NCI-H2029 treated with DMSO at 0.1 percent for 48 hours (cell line): Measurements from ENCODE around the gene MACROD1.
"Not testable (repeated sequence)": the region's sequence is repeated elsewhere in the genome, so short reads cannot be mapped to it uniquely, and the experiment has no call there.

Source experiments
- DNase-seq: peaks from one replicate; lab custom pipeline; 2025; lab: John Stamatoyannopoulos, UW

MACROD1 gene

DNA sequence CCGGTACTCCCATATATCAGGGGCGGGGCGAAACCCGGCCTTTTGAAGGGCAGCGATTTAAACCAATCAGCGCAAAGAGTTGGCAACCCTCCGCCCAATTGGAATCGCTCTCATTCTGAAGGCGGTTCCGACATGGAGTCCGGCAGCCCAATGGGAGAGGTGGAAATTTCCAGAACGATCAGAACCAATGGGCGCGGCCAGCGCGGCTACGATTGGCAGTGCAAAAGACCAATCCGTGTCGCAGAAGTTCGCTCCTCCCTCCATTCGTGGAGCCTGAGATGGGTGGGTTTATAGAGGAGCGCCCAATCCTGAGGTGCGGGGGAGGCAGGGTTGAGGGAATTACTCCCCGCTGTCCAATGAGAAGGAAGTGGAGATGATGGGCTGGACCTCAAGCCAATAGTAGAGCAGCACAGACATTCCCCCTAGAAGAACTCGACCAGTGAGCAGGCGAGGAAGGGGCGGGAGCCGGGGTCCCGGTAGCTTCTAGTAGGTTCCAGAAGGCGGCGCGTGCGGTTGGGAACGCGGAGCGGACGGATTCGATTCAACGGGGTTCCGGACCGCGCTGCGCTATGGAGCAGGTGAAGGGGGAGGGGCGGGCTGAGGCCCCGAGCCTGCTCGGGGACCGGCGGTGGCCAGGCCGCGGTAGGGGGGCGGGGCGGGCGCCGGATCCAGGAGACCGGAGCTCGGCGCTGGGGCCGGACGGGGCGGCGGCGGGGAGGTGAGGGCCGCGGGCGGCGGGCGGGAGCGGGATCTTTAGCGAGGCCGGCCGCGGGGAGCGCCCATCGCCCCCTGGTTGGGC, 20.0 kb upstream of the MACROD1 start, which contains the start of gene STIP1:
TSS of gene STIP1 (plus strand) at position 479 of the 799 bp plus-strand sequence. CDS start at position 570, 91 bp downstream.
- peak; percentile 99 for DNase-seq

DNA sequence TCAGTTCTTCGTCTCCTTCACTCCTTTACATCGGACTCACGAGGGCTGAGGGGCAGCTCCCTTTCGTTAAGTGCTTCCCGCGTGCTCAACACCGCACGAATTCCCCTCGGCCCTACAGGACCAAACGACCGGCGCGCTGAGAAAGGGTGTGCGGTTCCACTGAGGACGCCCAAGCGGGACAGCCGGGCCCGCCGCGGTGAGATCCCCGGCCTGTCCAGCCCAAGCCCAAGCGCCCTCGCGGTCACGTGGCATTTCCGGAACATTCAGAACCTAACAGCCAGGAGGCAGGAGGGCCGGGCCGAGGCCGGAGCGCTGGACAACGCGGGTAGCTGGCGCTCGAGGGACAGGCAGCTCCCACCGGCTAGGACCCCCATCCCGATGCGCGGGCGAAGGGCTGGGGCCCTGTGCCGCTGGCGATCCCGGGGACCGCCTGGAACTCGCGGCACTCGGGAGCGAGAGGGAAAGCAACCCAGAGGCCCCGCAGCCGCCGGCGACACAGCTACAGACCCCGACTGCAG, 19.3 kb upstream of the MACROD1 start:
- DNase-seq = no peak

DNA sequence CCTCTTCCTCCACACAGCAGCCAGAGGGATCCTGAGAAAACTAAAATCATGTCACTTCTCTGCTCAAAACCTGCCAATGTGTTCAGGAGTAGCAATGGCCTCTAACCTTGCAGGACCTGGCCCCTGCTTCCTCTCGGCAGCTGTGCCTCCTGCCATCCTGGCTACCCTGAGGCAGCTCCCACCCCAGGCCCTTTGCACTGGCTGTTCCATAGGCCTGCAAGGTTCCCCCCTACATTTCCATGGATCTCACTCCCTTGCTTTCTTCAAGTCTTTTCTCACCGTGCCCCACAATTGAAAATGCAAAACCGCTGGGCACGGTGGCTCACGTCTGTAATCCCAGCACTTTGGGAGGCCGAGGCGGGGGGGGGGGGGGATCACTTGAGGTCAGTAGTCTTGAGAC, 18.0 kb upstream of the MACROD1 start:
- DNase-seq = no peak

DNA sequence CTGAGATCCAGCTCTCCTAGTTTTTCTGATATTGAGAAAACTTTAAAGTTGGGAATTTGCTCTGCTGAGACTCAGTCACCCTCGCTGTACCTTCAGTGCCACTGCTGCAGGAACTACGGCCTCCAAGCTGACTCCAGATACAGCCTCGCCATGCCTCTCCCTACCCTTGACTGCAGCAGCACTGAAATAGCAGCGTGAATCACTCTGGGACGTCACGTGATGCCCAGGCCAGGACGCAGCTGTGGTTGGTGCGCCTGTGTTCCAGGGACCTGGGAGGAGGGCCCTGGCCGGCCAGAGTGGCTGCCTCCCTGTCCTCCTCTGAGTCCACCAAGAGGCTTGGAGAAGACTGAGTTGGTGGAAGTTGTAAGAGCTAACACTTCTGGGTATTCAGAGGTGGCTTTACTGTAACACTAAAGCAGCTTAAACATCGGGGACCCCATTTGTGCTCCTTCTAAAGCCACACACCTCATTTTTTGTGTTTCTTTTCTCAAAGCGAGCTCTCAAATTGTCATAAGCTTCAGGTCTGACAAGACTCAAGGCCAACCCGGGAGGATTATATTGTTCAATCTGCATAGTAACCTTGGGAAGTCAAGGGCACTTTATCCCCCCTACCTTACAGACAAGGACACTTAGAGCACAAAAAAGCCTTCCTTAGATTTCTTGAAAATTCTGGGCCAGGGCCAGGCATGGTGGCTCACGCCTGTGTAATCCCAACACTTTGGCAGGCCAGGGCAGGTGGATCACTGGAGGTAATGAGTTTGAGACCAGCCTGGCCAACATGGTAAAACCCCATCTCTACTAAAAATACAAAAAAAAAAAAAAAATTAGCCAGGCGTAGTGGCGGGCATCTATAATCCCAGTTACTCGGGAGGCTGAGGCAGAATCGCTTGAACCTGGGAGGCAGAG, 15.8 kb upstream of the MACROD1 start:
- DNase-seq = peak; percentile 23

DNA sequence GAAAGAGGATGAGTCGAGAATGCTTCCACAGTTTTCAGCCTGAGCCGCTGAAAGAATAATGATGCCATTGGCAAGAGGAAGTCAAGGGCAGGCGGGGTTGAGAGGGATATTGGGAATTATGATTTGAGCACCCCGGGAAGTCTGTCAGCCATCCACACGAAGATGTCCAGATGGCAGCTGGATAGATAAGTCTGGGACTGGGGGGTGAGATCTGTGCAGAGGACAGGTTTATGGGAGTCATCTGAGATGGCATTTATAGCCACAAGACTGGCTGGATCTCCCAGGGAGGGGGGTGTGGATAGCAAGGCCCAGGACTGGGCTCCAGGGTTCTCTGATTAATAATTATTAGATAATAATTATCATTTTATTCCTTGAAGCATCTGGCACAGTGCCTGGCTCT, 15.0 kb upstream of the MACROD1 start:
- DNase-seq = no peak

DNA sequence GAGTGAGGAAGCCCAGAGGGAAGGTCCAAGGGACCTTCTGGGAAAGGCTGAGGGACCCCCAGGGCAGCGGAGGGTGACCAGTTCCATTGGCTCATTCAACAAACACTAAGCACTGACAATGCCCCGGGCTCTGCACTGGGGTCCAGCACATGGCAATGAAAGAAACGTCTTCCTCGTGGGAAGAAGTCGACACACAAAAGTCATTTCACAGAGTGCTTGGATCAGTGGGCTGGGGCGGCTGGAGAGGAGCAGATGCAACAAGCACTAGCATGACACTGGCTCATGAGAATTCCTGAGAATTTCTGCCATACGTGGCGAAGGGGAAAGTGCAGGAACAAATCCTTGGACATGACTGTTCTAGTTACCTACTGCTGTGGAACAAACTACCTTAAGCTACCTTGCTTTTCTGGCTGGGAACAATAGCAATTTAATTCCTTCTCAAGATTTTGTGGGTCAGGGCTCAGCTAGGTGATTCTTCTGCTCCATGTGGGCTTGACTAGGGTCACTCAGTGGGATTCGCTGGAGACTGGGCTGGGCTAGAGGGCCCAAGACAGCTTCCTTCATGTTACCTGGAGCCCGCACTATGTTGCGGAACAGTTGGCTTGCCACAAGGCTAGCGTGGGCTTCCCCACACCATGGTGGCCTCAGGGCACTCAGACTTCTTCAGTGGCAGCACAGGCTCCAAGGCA, 13.2 kb upstream of the MACROD1 start:
- no peak for DNase-seq

DNA sequence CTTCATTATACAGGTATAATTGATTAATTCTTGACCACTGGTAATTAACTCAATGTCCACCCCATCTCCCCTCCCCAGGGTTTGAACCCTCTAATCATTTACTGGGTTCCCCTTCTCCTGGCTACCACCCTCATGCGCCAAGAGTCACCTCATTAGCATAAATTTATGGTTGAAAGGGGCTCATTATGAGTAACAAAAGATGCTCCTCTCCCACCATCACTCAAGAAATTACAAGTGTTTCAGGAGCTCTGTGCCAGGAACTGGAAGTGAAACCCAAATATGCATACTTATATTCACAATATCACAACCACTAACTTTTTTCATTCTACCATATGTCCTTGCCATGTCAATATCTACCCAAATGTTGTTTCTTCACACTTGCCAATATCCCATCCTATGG, 12.3 kb upstream of the MACROD1 start:
- no peak for DNase-seq

DNA sequence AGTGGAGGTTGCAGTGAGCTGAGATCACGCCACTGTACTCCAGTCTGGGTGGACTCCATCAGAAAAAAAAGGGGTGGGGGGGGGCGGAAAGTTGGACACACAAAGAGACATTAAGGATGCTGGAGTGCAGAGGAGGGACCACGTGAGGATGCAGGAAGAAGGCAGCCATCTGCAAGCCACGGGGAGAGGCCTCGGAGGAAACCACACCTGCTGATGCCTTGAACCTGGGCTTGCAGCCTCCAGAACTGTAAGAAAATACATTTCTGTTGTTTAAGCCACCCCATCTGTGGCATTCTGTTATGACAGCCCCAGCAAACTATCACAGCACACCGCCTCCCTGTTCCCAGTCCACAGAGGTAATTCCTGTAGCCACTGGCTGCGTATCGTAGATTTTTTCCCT, 10.8 kb upstream of the MACROD1 start:
- DNase-seq = no peak

DNA sequence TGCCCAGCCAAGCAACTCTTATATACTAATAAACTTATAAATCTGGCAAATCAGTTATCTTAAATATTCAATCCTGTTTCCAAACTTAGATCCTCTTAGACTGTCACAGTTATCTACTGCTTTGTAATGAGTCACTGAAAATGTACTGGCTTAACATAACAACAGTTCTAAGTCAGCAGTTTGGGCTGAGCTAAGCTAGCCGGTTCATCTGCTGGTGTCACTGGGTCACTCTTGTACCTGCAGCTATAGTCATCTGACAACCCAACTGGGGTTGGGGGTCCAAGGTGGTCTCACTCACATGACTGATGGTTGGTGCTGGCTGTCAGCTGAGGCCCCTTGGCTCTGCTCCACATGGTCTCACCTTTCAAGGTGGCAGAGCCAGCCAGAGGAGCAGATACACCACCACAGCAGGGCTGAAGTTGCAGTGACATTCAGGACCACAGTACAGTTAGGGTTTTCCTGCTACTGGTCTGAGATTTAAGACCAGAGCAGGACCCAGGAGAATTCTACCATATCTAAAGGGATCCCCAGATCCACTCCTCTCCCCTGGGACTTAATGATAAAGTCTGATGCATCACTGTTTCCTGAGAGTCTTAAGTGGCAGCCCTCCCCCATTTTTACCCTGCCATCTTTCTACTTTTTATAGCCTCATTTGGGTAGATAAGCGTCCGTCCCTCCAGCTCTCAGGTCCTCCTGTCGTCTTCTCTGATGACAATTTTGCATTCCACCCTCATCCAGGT, 7.9 kb upstream of the MACROD1 start:
- DNase-seq = no peak

DNA sequence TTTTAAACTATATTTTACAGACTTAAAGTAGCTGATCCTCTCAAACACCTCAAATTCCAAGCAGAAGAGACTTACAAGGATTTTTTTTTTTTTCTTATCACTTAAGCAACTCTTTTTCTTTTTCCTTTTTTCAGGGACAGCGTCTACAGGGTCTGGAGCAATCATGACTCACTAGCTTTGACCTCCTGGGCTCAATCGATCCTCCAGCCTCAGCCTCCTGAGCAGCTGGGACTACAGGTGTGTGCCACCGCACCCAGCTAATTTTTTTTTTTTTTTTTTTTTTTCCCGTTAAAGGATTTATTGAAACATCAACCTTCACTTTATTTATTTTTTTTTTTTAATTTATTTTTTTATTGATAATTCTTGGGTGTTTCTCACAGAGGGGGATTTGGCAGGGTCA, 4.5 kb upstream of the MACROD1 start:
- no peak for DNase-seq

DNA sequence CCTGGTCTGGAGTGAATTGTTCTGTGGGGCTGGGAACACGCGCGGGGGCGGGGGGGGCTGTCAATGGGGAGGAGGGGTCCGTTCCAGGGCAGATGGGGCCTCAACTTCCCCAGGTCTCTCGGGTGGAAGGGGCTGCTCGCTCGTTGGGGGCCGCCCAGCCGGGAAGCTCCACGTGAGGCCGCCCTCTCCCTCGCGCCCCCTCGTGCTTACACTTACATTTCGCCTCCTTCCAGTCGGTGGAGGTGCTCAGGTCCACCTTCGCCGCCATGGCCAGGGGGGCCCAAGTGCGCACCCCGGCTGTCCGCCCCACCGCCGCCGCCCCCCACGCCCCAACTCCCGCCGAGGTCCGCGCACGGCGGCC, 452 bp downstream of the MACROD1 start:
- no peak for DNase-seq

DNA sequence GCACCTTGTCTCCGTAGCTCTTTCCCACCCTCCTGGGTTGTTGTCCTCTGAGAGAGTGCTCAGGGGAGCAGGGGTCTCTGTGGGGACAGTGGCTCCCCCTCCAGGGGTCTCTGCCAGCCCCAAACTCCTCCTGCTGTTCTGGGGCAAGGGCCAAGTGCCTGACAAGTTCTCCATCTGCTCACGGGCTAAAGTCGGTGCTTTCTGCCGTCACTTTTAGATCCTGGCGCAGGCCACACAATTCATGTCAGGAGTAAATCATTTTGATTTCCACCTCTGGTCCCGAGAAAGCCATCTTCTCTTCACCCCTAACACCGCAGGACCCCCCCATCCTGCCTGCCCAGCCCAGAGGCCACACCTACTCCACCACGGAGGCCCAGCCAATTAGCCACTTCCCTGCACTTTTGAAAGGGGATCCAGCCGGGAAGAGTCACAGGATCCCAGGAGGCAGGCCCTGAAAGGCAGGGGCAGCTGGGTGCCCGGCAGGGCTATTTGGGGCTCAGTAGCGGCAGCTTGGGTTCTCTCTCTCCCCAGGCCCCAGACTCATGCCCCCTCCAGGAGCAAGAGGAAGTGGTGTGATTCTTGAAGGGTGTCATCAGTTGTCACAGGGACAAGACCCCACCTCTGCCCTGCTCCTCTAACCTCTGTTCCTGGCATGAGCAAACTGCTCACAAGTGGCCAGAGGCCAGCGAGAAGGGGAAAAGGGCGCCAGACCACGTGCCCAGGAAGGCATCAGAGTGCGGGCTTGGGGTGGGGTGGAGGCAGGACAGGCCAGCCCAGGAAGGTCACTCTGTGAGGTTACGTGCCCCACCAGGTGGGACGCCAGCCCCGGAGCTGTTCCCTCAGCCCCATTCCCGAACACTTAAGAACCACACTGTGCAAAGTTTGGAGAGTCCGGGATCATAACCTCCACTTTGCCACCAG, 1.3 kb downstream of the MACROD1 start:
- no peak for DNase-seq

DNA sequence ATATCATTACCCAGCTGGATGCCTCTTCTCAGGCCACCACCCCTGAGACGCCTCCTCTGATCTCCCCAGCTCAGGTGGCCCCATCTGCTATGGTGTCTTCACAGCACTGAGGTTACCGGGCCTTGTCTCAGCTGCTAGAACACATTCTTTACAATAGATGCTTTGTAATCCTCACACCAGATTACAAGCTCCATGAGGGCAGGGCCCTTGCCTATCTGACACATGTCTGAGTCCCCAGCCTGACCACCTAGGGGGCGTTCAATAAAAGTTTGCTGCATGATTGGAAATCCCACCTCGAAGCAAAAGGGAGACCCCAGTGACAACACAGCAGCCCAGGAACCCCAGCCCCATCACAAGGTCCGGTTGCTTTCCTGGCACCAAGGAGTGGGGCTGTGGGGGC, 2.0 kb downstream of the MACROD1 start:
- no peak for DNase-seq

DNA sequence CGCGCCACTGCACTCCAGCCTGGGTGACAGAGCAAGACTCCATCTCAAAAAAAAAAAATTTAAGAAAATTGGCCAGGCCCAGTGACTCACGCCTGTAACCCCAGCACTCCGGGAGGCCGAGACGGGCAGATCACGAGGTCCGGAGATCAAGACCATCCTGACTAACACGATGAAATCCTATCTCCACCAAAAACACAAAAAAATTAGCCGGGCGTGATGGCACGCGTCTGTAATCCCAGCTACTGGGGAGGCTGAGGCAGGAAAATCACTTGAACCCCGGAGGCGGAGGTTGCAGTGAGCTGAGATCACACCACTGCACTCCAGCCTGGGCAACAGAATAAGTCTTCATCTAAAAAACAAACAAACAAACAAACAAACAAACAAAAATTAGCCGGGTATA, 3.1 kb downstream of the MACROD1 start:
- DNase-seq = not testable (repeated sequence)

DNA sequence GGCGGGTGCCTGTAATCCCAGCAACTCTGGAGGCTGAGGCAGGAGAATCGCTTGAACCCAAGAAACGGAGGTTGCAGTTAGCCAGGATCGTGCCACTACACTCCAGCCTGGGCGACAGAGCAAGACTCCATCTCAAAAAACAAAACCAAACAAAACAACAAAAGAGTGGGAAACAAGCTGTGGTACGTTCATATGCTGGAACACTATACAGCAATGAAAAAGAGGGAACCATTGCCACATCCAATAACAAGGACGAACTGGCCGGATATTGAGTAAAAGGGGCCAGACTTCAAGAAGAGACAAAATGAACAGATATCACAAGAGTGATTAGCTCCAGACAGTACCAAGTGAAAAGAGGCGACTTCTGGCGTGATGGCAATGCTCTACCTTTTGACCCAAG, 4.9 kb downstream of the MACROD1 start:
- DNase-seq = no peak

DNA sequence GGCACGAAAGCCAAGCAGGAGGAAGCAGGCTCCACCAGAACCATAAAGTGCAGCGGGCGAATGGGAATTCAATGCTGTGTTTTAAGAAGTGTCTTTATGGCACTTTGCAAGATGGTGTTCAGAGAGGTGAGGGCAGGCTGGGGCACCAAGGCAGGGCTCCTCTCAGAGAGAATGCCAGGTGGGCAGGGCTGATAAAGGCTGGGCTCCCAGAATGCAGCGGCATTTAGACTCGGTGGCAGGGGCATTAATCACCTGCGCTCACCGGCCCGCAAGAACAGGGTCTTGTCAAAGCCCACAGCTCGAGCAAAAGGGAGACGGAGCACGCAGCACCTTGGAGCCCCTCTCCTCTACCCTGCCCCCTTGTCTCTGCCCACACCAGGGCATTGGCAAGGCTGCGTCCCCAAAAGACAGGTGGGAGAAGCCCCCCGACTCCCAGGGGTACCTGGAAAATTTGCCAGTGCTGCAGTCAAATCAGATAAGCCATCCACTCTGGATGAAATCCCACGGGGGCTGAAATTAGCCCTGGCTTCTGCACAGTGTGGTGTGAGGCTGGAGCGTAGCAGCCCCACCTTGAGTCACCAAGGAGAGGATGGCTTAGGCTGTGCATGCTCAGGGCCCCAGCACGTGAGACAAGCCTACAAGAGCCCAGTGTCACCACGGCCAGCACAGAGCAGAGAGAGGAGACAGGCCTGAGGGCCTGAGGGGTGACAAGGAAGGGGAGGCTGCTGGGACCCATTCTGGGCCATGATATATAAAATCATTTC, 8.1 kb downstream of the MACROD1 start:
- DNase-seq = no peak

DNA sequence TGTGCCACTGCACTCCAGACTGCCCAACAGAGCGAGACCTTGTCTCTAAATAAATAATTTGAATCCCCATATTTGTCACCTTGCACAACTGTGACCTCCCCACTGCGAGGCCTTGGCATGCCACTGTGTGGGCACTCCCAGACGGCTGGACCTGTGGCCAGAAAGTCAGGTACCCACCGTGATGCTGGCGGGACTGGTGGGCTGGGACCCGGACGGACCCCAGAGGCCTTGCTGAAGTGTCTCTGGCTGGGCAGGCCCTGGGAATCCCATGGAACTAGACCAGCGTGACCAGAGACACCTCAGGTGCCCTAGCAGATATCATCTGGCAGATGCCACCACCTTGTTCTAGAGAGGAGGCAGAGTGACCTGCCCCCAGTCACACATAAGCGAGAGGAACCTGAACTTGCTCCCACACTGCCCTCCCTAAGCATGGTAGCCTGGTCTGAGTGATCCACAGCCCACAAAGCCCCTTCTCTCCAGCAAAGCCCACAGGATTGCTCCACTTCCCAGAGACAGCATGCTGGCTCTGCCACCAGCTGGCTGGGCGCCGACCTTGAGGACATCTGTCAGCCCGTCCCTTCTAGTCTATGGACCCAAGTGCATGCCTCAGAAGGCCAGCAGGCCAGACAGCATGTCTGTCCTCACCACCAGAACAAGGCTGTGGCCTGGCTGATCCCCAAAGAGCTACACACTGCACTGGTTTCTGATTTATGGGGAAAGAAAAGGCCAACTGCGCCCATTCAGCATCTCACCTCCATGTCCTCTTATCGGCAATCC, 9.5 kb downstream of the MACROD1 start:
- no peak for DNase-seq

DNA sequence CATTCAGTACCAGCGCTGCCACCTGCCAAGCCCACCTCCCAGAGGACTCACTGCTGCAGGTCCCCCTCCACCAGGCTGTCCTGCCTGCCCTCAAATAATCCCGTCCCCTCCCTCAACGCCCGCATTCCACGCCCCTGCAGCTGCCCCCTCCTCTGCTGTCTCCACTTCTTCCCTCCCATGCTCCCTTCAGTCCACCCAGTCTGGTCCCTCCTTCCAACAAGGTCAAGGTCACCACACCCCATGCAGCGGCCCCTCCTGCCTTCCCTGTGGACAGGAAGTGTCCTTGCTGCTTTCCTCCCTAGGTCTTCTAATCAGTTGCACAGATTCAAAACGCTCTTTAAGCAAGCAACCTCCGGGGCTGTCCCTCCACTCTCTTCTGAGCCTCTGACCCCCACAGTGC, 12.1 kb downstream of the MACROD1 start:
- DNase-seq = no peak
